NCI-H187 treated with DMSO at 0.1 percent for 48 hours (cell line): ENCODE measurements around the gene TMC3.
"Not testable (repeated sequence)": the region's sequence is repeated elsewhere in the genome, so short reads cannot be mapped to it uniquely, and the experiment has no call there.

Source experiments
- DNase-seq: peaks from one replicate; lab custom pipeline; 2025; lab: John Stamatoyannopoulos, UW

Gene TMC3

DNA sequence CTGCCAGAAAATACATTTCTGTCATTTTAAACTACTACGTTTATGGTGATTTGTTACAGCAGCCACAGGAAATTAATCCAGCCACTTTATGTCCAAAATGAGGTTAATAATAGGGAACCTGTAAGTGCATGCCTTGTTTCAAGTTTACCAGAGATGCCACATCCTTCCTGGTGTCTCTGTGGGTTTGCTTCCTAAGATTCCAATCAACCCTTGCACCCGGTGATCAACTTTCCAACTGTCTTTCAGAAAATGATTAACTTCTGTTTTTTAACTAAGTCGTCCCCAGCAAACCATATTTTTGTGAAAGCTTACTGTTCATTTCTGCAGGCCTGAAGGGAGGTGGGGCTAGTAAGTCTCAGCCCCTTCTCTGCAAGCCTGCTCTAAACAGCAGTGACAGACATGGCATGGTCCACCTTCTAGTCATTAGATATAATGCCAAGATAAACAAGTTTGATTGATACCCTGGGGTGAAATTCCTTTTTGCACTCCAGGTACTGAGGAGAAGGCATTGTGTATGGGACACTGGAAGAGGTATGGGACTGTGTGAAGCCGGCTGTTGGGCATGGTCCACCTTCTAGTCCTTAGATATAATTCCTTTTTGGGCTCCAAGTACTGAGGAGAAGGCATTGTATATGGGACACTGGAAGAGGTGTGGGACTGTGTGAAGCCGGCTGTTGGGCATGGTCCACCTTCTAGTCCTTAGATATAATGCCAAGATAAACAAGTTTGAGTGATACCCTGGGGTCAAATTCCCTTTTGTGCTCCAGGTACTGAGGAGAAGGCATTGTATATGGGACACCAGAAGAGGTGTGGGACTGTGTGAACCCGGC, 11.1 kb upstream of the TMC3 start:
- DNase-seq = no peak

DNA sequence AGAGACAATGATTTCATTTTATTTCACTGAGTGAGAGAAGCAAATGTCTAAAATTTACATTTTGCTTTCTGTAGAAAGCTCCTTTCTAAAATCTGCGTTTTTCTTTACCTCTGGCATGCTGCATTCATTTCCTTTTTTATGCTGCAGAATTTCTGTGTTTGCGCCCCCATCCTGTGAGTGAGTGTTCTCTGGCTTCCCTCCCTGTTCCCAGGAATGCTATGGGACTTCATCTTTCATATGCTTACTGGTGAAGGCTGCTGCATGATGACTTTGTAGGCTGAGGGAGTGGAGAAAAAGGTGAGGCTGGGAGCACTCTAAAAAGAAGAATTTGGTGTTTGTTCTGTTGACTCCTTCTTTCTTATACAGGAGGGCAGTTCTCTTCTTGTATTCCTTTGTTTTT, 7.7 kb upstream of the TMC3 start:
- no peak for DNase-seq

DNA sequence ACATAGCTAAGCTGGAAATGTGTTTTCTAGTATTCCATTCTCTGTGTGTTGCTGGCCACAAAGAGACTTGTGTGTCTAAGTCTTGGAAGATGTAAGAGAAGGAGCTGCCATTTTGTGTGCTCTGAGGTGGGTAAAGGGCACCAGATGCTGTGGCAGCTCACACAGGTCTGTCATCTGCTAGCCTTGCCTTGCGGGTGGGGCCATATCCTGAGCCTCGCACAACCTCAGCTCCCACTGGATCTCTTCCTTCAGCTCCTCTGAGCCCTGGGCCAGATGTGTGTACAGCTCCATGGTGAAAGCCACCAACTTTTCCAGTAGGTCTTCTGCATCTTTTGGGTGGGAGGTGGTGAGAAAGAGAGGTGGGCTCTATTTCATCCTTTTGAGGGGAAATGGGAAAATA, 6.7 kb upstream of the TMC3 start:
- DNase-seq = no peak

DNA sequence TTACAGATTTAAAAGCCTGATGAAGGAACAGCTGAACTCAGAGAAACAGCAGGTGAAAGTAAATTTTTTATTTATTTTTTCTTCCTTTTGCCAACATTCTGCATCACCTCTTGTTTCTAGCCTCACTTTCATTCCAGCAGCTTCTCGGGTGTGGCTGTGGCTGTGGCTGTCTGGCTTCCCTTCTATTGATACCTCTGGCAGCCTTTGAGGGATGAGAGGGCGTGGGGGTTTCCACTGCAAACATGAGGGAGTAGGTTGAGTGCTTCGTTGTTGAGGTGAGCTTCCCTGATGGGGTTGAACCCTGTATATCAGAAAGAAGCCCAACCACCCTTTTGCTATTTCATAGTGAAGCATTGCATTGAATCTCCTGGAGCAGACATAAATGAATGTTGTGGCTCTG, 6.2 kb upstream of the TMC3 start:
- no peak for DNase-seq

DNA sequence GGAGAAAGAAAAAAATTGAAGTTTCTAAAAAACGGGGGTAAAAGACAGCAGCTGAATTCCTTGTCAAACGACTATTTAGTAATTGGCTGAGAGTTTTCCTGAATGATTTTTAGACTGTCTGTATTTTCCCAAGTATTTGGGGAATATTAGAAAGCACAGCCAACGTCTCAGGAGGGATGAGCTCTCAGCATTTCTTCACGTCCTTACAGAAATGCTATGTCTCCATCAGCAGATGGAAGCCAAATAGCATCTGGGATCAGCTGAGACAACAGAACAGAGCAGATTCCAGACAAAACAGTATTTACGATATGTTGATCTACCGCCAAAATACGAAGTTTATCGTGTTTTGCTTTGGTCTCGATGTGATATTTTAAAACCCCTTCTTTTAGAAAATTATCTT, 5.3 kb upstream of the TMC3 start:
- DNase-seq = no peak

DNA sequence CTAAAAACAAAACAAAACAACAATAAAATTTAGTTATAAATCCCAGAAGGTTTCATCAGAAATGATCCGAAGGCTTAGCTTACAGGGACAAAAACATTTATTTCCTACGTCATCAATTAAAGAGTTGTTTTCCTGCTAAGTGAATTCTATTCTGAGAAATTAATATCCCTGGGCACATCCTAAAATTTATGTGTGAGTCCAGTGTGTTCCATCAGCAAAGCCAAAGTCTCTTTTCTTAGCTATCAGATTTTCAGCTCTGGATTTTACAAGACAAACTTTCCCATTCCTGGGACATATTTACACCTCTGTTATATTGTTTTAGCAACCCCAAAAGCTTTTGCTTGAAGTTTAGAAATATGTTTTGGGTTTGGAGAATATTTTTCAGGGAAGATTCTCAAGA, 4.4 kb upstream of the TMC3 start:
- DNase-seq = no peak

DNA sequence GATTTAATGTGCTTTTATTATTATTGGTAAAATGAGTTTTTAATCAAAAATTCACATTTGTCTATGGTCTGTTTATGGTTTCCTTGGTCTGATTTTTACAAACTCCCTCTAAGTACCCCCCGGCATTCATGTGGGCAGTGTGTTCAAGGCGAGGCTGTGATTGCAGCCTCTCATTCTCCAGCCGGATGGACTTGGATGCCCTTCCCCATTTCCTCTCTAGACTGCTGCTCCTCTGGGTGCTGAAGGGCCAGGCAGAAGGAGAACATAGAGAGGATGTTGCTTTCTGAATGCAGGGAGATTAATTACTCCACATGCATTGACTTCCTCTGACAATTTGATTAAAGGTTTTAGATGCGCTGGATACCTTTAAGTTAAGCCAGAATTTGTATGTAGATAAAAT, 3.9 kb upstream of the TMC3 start:
- no peak for DNase-seq

DNA sequence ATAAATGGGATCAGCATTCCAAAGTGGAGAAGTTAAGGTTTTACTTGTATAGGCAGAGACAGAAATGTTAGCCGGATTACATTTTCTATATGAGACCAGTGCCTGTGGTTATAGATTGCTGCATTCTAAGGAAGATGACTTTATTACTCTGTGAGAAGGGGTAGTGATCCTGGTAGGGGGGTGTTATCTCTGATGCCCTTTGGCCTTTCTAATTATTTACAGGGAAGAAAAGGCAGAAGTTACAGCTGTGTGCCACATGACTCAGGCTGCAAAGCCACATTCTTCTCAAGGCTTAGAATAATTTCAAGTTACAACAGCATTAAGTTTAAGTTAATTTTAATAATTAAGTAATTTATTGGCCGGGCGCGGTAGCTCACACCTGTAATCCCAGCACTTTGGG, 2.2 kb upstream of the TMC3 start:
- no peak for DNase-seq

DNA sequence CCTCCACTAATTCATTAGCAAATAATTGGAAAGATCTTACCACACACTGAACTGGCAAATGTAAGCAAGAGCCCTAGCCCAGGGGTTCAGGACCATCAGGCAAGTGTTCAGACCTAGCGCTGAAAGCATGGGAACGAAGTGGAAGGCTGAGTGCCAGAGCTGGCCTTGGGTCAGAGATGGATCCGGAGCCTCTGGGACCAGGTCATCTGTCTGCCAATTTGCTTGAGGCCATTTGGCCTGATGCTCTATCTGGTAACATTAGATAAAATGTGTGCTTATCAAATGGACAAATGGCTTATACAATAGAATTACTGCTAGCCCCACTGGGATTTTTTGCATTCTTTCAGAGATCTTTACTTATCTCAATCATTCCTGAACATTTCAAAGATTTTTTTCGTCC, 1.4 kb upstream of the TMC3 start:
- DNase-seq = no peak

DNA sequence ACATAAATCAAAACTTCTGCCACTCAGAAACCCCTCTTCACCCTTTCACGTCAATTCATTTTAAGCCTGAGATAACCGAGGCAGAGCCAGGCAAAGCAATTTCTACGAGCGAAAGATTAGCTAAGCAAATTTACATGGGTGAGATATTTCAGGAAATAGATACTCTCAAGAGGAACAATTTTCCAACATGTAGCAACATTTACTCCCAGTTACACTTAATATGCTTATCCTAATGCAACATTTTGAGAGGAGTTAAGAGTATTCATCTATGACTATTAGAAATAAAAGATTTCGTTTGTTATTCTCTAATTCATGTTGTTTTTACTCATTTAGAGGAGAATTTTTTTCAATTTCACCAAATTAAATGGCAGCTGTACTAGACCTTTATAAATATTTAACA, 837 bp downstream of the TMC3 start:
- DNase-seq = no peak

DNA sequence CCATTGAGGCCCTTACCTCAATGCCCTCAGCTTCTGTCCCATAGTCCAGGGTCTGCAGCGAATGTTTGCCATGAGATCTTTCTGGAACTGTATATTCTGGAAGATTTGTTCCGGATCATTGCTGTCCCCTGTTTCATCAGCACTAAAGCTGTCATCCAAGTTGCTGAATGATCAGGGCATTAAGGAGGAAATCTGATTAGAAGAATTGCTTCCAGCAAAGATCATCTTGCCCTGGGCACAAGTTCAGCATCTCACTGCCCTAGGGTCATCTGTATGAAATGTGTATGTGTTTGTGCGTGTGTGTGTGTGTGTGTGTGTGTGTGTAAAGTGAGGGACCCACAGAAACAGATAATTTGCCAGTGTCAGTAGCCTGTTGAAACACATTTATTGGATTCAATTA, 1.4 kb downstream of the TMC3 start:
- no peak for DNase-seq

DNA sequence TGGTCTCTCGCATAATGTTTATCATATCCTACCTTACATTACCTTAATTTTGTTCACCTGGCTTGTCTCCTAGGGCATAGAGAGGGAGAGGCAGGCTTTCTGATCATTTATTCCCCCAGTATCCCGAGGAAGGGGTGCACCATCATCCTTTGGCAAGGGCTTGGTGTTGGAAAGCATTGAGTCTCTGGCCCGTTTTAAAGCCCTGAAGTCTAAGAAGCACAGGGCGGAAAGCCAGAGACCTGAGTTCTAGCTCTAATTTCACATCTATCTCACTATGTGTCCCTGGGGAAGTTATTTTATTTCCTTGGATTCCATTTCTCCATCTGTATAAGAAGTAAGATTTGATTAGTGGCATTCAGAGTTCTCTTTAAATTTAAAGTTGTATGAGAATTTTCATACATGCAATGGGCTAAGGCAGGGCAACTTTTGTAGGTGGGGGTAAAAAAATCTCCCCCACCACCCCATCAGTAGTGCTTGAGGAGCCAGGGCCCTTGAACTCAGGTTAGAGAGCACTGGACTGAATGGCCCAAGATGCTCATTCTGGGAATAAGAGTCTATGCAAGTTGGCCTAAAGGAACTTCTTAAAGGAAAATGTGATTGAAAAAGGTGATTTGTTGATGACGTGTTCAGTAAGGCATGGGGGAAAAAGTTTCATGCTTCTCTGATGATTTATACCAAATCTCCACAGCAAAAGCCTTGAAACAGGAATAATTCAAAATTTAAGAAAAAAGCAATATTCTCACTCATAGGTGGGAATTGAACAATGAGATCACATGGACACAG, 10.1 kb downstream of the TMC3 start:
- no peak for DNase-seq

DNA sequence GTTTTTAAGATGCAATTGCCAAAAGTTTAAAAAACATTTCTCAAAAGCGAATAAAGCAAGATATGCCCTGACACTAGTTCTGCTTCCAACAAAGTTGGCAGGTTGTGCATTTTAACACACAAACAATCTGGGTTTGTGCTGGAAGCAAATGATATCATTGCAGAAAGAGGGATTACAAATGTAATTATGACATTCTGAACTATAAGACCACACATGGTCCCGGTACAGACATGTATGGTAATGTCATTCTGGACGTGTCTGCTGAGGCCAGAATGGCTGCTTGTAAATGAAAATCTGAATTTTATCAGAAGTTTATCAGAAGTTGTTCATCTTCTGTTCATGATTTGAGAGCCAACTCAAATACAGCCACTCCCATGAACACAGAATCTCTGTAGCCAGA, 10.7 kb downstream of the TMC3 start:
- no peak for DNase-seq

DNA sequence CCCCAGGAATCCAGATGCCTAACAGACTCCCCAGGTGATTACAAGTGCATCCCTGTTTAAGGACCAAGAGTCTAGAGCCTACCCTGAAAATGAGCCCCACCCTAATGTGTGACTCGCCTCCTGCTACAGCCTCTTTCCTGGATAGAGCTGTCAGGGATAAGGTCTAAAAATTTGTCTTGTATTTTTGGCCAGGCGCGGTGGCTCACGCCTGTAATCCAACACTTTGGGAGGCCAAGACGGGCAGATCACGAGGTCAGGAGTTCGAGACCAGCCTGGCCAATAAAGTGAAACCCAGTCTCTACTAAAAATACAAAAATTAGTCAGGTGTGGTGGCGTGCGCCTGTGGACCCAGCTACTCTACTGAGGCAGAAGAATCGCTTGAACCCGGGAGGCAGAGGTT, 11.2 kb downstream of the TMC3 start:
- DNase-seq = no peak

DNA sequence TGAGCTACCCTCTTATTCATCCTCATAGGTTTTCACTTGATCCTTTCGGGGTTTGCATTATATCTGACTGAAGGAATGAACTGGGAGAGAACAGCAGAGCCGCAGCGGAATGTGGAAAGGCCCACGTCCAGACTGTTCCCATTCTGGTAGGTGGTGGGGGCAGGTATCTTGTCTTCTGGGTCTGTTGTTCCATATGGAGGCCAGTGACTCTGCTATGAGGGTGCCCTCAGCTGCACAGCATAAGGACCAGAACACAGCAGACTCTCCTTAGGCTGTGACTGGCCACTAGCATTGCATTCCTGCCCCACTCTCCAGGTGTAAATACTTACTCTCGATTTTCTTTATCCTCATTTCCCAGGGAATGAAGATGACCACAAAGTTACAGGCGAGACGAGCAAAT, 12.1 kb downstream of the TMC3 start:
- no peak for DNase-seq

DNA sequence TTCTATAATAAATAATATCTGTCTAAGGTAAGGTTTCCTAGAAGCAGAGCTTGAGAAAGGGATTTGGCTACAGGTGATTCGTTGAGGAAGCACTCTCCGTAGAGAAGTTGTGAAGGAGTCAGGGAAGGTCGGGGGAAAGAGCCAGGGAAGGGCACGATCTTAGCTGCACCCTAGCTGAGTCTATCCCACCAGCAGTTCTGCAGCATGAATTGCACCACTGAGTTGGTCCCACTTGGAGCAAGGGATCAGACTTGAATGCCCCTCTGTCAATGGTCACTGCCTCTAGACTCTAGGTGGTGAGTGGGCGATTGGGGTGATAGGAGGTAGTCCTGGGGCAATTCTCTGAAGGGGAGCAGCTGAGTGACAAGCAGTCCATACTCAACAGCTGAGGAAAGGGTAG, 13.5 kb downstream of the TMC3 start:
- no peak for DNase-seq

DNA sequence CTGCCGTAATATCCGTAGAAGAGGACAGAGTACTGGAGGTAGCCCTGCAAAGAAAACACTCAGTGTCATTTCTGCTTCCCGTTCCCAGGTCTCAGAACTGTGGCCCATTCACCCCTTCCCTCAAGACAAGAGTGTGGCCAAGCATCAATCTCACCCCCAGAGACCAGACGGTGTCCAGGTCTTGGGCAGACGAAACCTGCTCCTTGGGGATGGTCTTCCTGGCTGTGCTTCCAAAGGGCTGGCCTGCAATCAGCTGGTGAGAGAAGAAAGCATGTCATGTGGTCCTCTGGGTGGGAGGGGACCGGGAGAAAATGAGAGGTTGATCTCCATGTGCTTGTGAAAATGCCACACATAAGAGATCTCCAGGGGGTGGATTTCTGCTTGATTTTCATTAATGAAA, 15.8 kb downstream of the TMC3 start:
- no peak for DNase-seq

DNA sequence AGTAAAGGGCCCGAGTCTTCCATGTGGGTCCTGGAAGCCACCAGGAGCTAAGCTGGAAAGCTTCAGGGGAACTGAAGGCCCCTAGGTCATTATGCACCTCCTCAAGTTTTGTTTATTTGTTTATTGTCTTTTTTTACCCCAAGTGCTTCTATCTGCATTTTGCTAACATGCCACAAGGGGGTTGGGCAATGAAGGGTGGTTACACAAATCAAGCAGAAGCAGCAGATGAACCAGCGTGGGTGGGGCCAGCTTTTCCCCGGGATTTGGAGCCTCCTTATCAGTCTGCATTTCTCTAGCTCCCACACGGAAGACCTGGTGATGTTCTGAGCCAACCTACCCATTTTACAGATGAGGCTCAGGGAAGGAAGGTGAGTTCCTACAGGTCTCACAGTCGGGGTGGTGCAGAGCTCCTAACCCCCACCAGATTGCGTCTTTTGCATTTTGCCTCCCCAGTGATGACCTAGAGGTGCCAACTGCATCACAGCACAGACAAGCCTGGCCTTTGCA, 16.8 kb downstream of the TMC3 start:
- DNase-seq = no peak

DNA sequence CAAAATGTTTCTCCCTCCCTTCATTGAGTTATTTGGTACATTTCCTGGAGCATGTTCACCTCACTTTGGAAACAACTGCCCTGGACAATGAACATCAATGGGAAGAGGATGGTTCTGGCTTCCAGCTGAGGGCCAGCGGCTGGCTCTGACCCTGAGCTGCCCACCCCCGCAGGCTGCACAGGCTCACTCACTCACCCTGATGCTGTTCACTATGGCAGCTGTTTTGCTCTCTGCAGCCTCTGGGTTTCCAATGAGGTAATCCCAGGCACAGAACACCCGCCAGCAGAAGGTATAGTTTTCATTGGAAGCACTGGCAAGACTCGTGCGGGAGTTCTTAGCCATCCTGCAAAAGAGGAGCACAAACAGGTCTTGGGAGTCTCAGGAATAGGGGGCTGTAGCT, 17.8 kb downstream of the TMC3 start:
- no peak for DNase-seq

DNA sequence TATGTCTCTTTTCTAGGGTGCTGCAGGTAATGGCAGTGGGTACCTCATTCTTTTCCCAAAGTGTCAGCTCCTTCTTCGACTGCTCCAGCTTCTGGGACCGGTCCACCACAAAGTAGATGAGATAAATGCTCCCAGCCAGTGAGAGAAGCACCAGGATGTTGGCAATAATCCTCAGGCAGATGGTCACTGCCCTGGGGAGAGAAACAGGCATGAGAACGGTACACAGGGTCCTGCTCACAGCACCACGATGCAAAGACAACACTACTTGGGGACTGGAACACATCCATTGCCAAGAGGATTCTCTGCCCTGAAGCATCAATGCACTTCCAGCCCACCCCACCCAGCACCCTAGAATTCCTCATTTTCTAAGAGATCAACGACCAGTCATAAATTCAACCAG, 22.4 kb downstream of the TMC3 start:
- no peak for DNase-seq

DNA sequence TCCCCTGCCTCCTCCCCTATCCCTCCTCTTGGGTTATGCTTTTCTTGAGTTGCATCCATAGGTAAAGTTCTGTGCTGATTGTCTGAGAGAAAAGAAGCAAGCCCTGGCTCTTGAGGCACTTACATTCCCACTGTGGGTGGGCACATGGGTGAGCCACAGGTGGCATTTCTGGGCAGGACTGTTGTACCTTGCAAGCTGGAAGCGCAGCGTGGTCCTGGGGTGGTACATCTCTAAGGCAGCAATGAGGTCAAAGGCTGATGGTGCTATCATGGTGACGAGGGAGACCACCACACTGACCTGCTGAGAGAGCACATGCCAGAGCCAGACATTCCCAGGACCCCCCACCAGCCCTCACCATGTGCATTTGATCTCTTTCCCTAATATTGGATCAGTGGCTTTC, 24.7 kb downstream of the TMC3 start:
- DNase-seq = no peak

DNA sequence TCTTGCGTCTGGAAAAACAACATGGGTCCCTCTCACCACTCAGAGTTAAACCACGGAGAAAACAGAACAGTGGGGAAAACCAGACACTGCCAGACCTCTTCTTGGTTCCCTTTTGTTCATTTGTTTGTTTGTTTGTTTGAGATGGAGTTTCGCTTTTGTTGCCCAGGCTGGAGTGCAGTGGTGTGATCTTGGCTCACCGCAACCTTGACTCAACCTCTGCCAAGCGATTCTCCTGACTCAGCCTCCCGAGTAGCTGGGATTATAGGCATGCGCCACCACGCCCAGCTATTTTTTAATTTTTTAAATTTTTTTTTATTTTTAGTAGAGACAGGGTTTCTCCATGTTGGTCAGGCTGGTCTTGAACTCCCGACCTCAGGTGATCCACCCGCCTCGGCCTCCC, 25.3 kb downstream of the TMC3 start:
- not testable (repeated sequence) for DNase-seq

DNA sequence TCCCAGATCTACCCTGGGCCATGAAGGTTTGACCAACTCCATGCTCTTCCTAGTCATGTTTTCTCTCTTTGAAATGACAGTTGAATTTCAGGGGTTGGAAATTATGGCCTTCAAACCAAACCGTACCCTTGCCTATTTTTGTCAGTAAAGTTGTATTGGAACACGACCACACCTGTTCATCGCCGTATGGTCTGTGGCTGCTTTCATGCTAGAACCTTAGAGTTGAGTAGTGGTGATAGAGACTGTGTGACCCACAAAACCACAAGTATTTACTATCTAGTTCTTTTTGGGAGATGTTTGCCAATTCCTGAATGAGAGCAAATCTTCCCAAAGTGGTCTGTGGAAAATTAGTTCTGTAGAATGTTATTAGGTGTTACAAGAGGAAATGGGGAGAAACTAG, 26.1 kb downstream of the TMC3 start:
- DNase-seq = no peak

DNA sequence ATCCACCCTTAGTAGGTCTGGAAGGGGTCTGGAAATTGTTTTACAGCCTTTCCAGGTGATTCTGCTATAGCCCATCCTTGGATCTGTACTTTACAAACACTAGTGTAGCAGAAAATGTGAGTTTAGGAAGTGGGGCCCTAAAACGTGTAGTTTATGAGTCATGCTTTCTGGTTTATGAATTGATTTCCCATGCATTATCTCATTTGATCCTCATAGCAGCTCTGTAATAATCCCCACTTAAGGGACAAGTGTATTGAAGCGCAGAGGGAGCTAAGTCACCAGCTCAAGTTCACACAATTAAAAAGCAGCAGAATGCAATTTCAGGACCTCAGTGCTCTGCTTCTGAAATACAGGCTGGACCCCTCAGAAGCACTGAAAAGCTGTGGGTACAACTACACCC, 27.4 kb downstream of the TMC3 start:
- DNase-seq = no peak
